AG04450 (cell line): Measurements from ENCODE around the gene RRBP1. TPM values are rescaled to one million over a fixed set of nuclear protein-coding genes. Genes with fewer than 3 reads are reported as not detected.

Experiments used
- CTCF ChIA-PET: fragments of 300-600, 350-600 bp; formaldehyde crosslinking; extraction: SDS; loops from one replicate; lab custom pipeline; 2022; ENCODE audit warnings: antibody characterized with exemption, inconsistent platforms; lab: Charles Lee
- POLR2A ChIA-PET: fragments of 350-600 bp; formaldehyde crosslinking; extraction: SDS; loops from one replicate; lab custom pipeline; 2021; ENCODE audit warnings: antibody characterized with exemption, inconsistent platforms; lab: Yijun Ruan, JAX
- DNase-seq: peaks from one replicate; pipeline ENCODE4 v3.0.0-alpha.2; 2011; ENCODE audit warnings: low read depth, low spot score
- H3K27ac ChIP-seq: one replicate; pipeline ENCODE4 v1.5.1; 2012; ENCODE audit warnings: low read depth, low read length, control low read depth
- H3K27me3 ChIP-seq: one replicate; pipeline ENCODE4 v1.6.0; 2012; ENCODE audit warnings: low read length; ENCODE audit not compliant: control insufficient read depth, insufficient read depth
- H3K4me3 ChIP-seq: 2 replicates; pipeline ENCODE4 v1.5.1; 2011; ENCODE audit warnings: mild to moderate bottlenecking, low read depth, low read length, control low read depth
- H3K9me3 ChIP-seq: 2 replicates; pipeline ENCODE4 v1.5.1; 2012; ENCODE audit warnings: low read length; ENCODE audit not compliant: control insufficient read depth, insufficient read depth
- CTCF ChIP-seq: IDR thresholded peaks from 2 replicates; pipeline ENCODE4 v1.5.1; 2011; ENCODE audit warnings: low read depth, low read length, control low read depth, inconsistent platforms
- polyA plus RNA-seq: library from polyadenylated mRNA; depleted of rRNA; stranded (reverse); fragments of >200 nt; gene quantifications from 2 replicates; pipeline ENCODE4 v1.2.3, GENCODE V29; 2011

Gene RRBP1
- polyA plus RNA-seq, 1 experiment, result 153 TPM

- no peak for DNase-seq
- no peaks in the 10 kb centered on the region for H3K27me3 ChIP-seq
- POLR2A ChIA-PET, result interaction anchor here (0.6 kb wide), 1 partner anchor 34 kb away, joined by 3 read pairs; the partner anchor contains the start of gene RRBP1
- TF ChIP-seq CTCF, result no peak
- H3K27ac ChIP-seq, result no peak overlapping the region
- no peak overlapping the region for H3K4me3 ChIP-seq
- H3K9me3 ChIP-seq, result no peaks in the 10 kb centered on the region
- CTCF ChIA-PET, result interaction anchor here (0.7 to 3.9 kb wide), 6 partner anchors 28 to 344 kb away, joined by 3 to 12 read pairs (median 5); no protein-coding TSS in a partner anchor
These were observed 33.8 kb downstream of the RRBP1 start for GRCh38 chr20:17648315-17648646.

GRCh38 chr20:17647391-17648314 lies 34.4 kb downstream of the RRBP1 start:
- no peaks in the 10 kb centered on the region for H3K27me3 ChIP-seq
- no peak overlapping the region for H3K27ac ChIP-seq
- CTCF ChIA-PET, result interaction anchor here (0.7 to 3.9 kb wide), 7 partner anchors 29 to 345 kb away, joined by 3 to 12 read pairs (median 5); no protein-coding TSS in a partner anchor
- TF ChIP-seq CTCF, result no peak
- H3K9me3 ChIP-seq, result no peaks in the 10 kb centered on the region
- no peak overlapping the region for H3K4me3 ChIP-seq
- no peak for DNase-seq
- POLR2A ChIA-PET, result no interaction called here

GRCh38 chr20:17646961-17647301 lies 35.1 kb downstream of the RRBP1 start:
- Histone ChIP-seq H3K27me3 (no peaks in the 10 kb centered on the region), H3K27ac (no peak overlapping the region), H3K9me3 (no peaks in the 10 kb centered on the region), H3K4me3 (no peak overlapping the region)
- no peak for DNase-seq
- TF ChIP-seq CTCF, result no peak
- POLR2A ChIA-PET, result no interaction called here
- CTCF ChIA-PET, result interaction anchor here (1.0 to 3.9 kb wide), 2 partner anchors 249 to 292 kb away, joined by 3 to 12 read pairs; no protein-coding TSS in a partner anchor

- CTCF ChIA-PET, result interaction anchor here (1.5 to 3.9 kb wide), 2 partner anchors 9 to 293 kb away, joined by 6 to 12 read pairs; no protein-coding TSS in a partner anchor
- Histone ChIP-seq H3K9me3 (no peaks in the 10 kb centered on the region), H3K4me3 (no peak overlapping the region), H3K27ac (no peak overlapping the region), H3K27me3 (no peaks in the 10 kb centered on the region)
- POLR2A ChIA-PET, result no interaction called here
- no peak for TF ChIP-seq CTCF
- DNase-seq, result no peak
These were observed 35.7 kb downstream of the RRBP1 start for GRCh38 chr20:17646209-17646960.
